Activated naive CD4-positive, alpha-beta T cell treated with anti-CD3 and anti-CD28 coated beads for 36 hours (primary cell): ENCODE results near the gene ZP4. TPM values are rescaled to one million over a fixed set of nuclear protein-coding genes. Genes with fewer than 3 reads are reported as not detected.
"Not testable (repeated sequence)": the region's sequence is repeated elsewhere in the genome, so short reads cannot be mapped to it uniquely, and the experiment has no call there.

Experiments
- CTCF ChIA-PET: fragments of 350-600 bp; sonication (Branson Sonifier 250); formaldehyde crosslinking; loops from one replicate; lab custom pipeline; 2021; ENCODE audit warnings: antibody characterized with exemption; lab: Charles Lee
- DNase-seq: peaks from one replicate; pipeline ENCODE4 v3.0.0-alpha.2; 2020
- H3K27ac Mint-ChIP-seq: one replicate; pipeline ENCODE4 v1.8.0; 2021; ENCODE audit warnings: mild to moderate bottlenecking, mixed read lengths
- H3K27me3 Mint-ChIP-seq: one replicate; pipeline ENCODE4 v1.8.0; 2021; ENCODE audit warnings: low read depth, mixed read lengths
- H3K36me3 Mint-ChIP-seq: one replicate; pipeline ENCODE4 v1.8.0; 2021; ENCODE audit warnings: low read depth, mixed read lengths
- H3K4me1 Mint-ChIP-seq: one replicate; pipeline ENCODE4 v1.8.0; 2021; ENCODE audit warnings: low read depth, mixed read lengths
- H3K4me3 Mint-ChIP-seq: one replicate; pipeline ENCODE4 v1.8.0; 2021; ENCODE audit warnings: mild to moderate bottlenecking, moderate library complexity, mixed read lengths
- H3K9me3 Mint-ChIP-seq: one replicate; pipeline ENCODE4 v1.8.0; 2021; ENCODE audit warnings: mixed read lengths
- intact Hi-C: fragments of 100-400 bp; cut with micrococcal nuclease; formaldehyde crosslinking; loops from one replicate; pipeline ENCODE4 v1.15.1; 2023
- total RNA-seq, 2 experiments: library from RNA; stranded (reverse); gene quantifications; one replicate each; pipeline ENCODE4 v1.2.3, GENCODE V29; 2021

Gene ZP4
- total RNA-seq, 2 experiments from 2014 or later: not detected

GRCh38 chr1:237873487-237874211, 17.1 kb downstream of the ZP4 start:
- peak; percentile 22 for DNase-seq
- Mint-ChIP-seq H3K27ac (no peak overlapping the region), H3K27me3 (peaks cover 2% of the 10 kb centered on the region), H3K4me3 (no peak overlapping the region), H3K4me1 (no peaks in the 10 kb centered on the region), H3K9me3 (peaks cover 2% of the 10 kb centered on the region), H3K36me3 (no peaks in the 10 kb centered on the region)
- intact Hi-C loops: no loop called here
- CTCF ChIA-PET: interaction anchor here (1.2 kb wide), 1 partner anchor 10 kb away, joined by 6 read pairs; no protein-coding TSS in a partner anchor

GRCh38 chr1:237868817-237869600, 21.7 kb downstream of the ZP4 start:
- H3K27ac Mint-ChIP-seq: no peak overlapping the region
- peaks cover 2% of the 10 kb centered on the region for H3K9me3 Mint-ChIP-seq
- no peaks in the 10 kb centered on the region for H3K4me1 Mint-ChIP-seq
- H3K36me3 Mint-ChIP-seq: no peaks in the 10 kb centered on the region
- CTCF ChIA-PET: interaction anchor here (0.6 to 0.7 kb wide), 2 partner anchors 62 to 857 kb away, joined by 3 read pairs; no protein-coding TSS in a partner anchor
- H3K27me3 Mint-ChIP-seq: peaks cover 4% of the 10 kb centered on the region
- no peak for DNase-seq
- intact Hi-C loops: no loop called here
- no peak overlapping the region for H3K4me3 Mint-ChIP-seq

GRCh38 chr1:237867380-237867888, 23.3 kb downstream of the ZP4 start:
- intact Hi-C loops: no loop called here
- Mint-ChIP-seq H3K36me3 (no peaks in the 10 kb centered on the region), H3K27me3 (peaks cover 6% of the 10 kb centered on the region), H3K4me3 (no peak overlapping the region), H3K9me3 (peaks cover 2% of the 10 kb centered on the region), H3K27ac (no peak overlapping the region), H3K4me1 (no peaks in the 10 kb centered on the region)
- CTCF ChIA-PET: no interaction called here
- DNase-seq: no peak

- Mint-ChIP-seq H3K27ac (no peak overlapping the region), H3K4me3 (no peak overlapping the region), H3K36me3 (no peaks in the 10 kb centered on the region), H3K9me3 (no peaks in the 10 kb centered on the region), H3K4me1 (no peaks in the 10 kb centered on the region), H3K27me3 (peaks cover 4% of the 10 kb centered on the region)
- DNase-seq: peak; percentile 19
- intact Hi-C loops: no loop called here
- CTCF ChIA-PET: interaction anchor here (0.6 to 1.4 kb wide), 5 partner anchors 9 to 241 kb away, joined by 3 to 6 read pairs (median 4); no protein-coding TSS in a partner anchor
These were observed 26.1 kb downstream of the ZP4 start for GRCh38 chr1:237864338-237865244.

GRCh38 chr1:237863234-237863633, 27.5 kb downstream of the ZP4 start:
- Mint-ChIP-seq H3K4me1 (no peaks in the 10 kb centered on the region), H3K27me3 (peaks cover 4% of the 10 kb centered on the region), H3K4me3 (no peak overlapping the region), H3K36me3 (no peaks in the 10 kb centered on the region), H3K27ac (no peak overlapping the region), H3K9me3 (no peaks in the 10 kb centered on the region)
- DNase-seq: no peak
- intact Hi-C loops: no loop called here
- CTCF ChIA-PET: interaction anchor here (0.6 to 1.4 kb wide), 4 partner anchors 11 to 967 kb away, joined by 3 to 6 read pairs (median 4); no protein-coding TSS in a partner anchor

- Mint-ChIP-seq H3K36me3 (no peaks in the 10 kb centered on the region), H3K4me3 (no peak overlapping the region), H3K27me3 (peaks cover 4% of the 10 kb centered on the region), H3K4me1 (no peaks in the 10 kb centered on the region), H3K9me3 (no peaks in the 10 kb centered on the region), H3K27ac (no peak overlapping the region)
- DNase-seq: no peak
- intact Hi-C loops: no loop called here
- CTCF ChIA-PET: interaction anchor here (1.0 kb wide), 1 partner anchor 10 kb away, joined by 3 read pairs; no protein-coding TSS in a partner anchor
These were observed 28.8 kb downstream of the ZP4 start for GRCh38 chr1:237861944-237862343.

GRCh38 chr1:237858992-237859391, 31.7 kb downstream of the ZP4 start:
- Mint-ChIP-seq H3K27ac (no peak overlapping the region), H3K4me1 (no peaks in the 10 kb centered on the region), H3K9me3 (no peaks in the 10 kb centered on the region), H3K27me3 (peaks cover 2% of the 10 kb centered on the region), H3K4me3 (no peak overlapping the region), H3K36me3 (no peaks in the 10 kb centered on the region)
- CTCF ChIA-PET: no interaction called here
- intact Hi-C loops: loop anchor here (10.0 kb wide), 1 partner anchor 386 kb away; no protein-coding TSS in a partner anchor
- DNase-seq: no peak

GRCh38 chr1:237857455-237857854, 33.3 kb downstream of the ZP4 start:
- no peak overlapping the region for H3K27ac Mint-ChIP-seq
- peaks cover 2% of the 10 kb centered on the region for H3K27me3 Mint-ChIP-seq
- intact Hi-C loops: loop anchor here (10.0 kb wide), 1 partner anchor 387 kb away; no protein-coding TSS in a partner anchor
- DNase-seq: no peak
- H3K4me3 Mint-ChIP-seq: no peak overlapping the region
- no peaks in the 10 kb centered on the region for H3K4me1 Mint-ChIP-seq
- H3K36me3 Mint-ChIP-seq: no peaks in the 10 kb centered on the region
- H3K9me3 Mint-ChIP-seq: no peaks in the 10 kb centered on the region
- CTCF ChIA-PET: no interaction called here

- no peak for DNase-seq
- CTCF ChIA-PET: interaction anchor here (1.3 kb wide), 1 partner anchor 10 kb away, joined by 3 read pairs; no protein-coding TSS in a partner anchor
- Mint-ChIP-seq H3K9me3 (peaks cover 2% of the 10 kb centered on the region), H3K4me1 (no peaks in the 10 kb centered on the region), H3K36me3 (no peaks in the 10 kb centered on the region), H3K27ac (no peak overlapping the region), H3K4me3 (no peak overlapping the region), H3K27me3 (peaks cover 2% of the 10 kb centered on the region)
- intact Hi-C loops: loop anchor here (10.0 kb wide), 1 partner anchor 392 kb away; no protein-coding TSS in a partner anchor
These were observed 38.4 kb downstream of the ZP4 start for GRCh38 chr1:237852342-237852741.

- H3K4me3 Mint-ChIP-seq: no peak overlapping the region
- H3K27ac Mint-ChIP-seq: no peak overlapping the region
- H3K4me1 Mint-ChIP-seq: no peaks in the 10 kb centered on the region
- H3K36me3 Mint-ChIP-seq: no peaks in the 10 kb centered on the region
- intact Hi-C loops: loop anchor here (10.0 kb wide), 1 partner anchor 393 kb away; no protein-coding TSS in a partner anchor
- peaks cover 2% of the 10 kb centered on the region for H3K27me3 Mint-ChIP-seq
- CTCF ChIA-PET: interaction anchor here (0.5 to 1.5 kb wide), 3 partner anchors 11 to 284 kb away, joined by 3 to 6 read pairs (median 3); no protein-coding TSS in a partner anchor
- DNase-seq: peak; percentile 44
- peaks cover 2% of the 10 kb centered on the region for H3K9me3 Mint-ChIP-seq
These were observed 39.4 kb downstream of the ZP4 start for GRCh38 chr1:237851210-237851845.

- H3K27me3 Mint-ChIP-seq, H3K9me3 Mint-ChIP-seq, DNase-seq, CTCF ChIA-PET, H3K4me1 Mint-ChIP-seq, H3K27ac Mint-ChIP-seq, intact Hi-C loops, H3K36me3 Mint-ChIP-seq, H3K4me3 Mint-ChIP-seq: not testable (repeated sequence)
These were observed 47.2 kb downstream of the ZP4 start for GRCh38 chr1:237843516-237843915.
